GM19193 (cell line): Measurements from ENCODE around the gene TNFSF8.

Source experiments
- POLR2A ChIP-seq: IDR thresholded peaks from 4 replicates; pipeline ENCODE4 v1.6.1; 2011; ENCODE audit not compliant: insufficient read depth, insufficient read length; ENCODE audit errors: extremely low read depth

Gene TNFSF8

DNA sequence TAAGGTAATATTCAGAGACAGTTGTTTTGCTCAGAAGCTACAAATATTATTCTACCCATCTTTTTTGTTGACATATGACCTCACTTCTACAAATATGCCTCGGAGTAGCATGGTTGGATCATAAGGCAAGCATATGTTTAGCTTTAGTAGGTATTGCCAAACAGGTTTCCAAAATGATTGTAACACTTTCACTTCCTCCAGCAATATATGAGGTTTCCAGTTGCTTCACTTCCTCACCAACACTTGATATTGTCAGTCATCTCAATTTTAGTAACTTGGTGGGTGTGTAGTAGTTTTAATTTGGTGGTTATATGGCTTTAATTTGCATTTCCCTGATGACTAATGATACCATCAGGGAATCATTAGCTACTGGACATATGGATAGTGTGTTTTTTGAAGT, 46.7 kb downstream of the TNFSF8 start:
- TF ChIP-seq POLR2A: no peak

DNA sequence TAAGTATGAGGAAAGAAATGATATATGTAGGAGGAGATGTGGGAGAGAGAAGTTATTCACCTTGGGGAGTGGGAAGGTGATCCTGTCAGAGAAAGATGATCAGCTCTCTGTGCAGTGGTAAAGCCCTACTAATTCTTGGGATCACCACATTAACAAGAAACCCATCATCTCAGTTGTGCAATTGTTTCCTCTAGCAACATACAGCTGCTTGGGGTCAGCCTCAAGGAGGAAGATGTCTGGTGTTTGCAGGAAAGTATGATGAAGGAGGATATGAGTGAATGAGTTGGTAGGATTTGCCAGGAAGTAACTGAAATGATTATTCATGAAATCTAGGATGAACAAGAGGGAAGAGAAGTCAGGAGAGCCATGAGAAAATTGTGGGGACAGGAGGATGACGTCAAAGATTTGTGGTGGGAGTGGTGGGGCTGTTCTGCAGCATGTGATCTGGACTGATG, 50.1 kb downstream of the TNFSF8 start:
- TF ChIP-seq POLR2A: no peak

DNA sequence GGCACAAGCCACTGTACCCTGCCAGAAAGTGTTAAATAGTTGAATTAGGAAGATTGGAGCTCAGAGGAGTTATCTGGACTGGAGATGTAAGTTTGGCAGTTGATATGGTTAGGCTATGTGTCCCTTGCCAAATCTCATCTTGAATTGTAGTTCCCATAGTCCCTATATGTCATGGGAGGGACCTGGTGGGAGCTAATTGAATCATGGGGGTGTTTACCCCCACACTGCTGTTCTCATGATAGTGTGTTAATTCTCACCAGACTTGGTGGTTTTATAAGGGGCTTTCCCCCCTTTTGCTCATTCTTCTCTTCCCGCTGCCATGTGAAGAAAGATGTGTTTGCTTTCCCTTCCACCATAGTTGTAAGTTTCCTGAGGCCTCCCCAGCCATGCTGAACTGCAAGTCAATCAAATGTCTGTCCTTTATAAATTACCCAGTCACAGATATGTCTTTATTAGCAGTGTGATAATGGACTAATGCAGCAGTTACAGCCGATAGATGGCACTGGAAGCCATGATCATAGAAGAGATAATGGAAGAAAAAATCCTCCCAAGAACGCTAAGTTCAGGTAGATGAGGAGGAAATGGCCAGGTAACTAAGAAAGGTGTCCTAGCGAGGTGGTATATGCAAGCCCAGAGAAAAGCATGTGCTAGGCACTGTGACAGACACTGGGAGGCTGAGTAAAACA, 51.4 kb downstream of the TNFSF8 start:
- TF ChIP-seq POLR2A: no peak

DNA sequence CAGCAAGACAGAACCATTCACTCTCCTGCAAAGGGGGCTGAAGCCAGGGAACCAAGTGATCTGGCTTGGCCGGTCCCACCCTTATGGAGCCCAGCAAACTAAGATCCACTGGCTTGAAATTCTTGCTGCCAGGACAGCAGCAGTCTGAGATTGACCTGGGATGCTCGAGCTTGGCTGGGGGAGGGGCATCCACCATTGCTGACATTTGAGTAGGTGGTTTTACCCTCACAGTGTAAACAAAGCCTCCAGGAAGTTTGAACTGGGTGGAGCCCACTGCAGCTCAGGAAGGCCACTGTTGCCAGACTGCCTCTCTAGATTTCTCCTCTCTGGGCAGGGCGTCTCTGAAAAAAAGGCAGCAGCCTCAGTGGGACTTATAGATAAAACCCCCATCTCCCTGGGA, 60.5 kb downstream of the TNFSF8 start:
- no peak for TF ChIP-seq POLR2A

DNA sequence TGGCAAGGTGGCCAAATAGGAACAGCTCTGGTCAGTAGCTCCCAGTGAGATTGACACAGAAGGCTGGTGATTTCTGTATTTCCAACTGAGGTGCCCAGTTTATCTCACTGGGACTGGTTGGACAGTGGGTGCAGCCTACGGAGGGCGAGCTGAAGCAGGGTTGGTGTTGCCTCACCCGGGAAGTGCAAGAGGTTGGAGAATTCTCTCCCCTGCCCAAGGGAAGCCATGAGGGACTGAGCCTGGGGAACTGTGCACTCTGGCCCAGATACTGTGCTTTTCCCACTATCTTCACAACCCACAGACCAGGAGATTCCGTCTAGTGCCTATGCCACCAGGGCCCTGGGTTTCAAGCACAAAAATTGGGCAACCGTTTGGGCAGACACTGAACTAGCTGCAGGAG, 61.0 kb downstream of the TNFSF8 start:
- no peak for TF ChIP-seq POLR2A

DNA sequence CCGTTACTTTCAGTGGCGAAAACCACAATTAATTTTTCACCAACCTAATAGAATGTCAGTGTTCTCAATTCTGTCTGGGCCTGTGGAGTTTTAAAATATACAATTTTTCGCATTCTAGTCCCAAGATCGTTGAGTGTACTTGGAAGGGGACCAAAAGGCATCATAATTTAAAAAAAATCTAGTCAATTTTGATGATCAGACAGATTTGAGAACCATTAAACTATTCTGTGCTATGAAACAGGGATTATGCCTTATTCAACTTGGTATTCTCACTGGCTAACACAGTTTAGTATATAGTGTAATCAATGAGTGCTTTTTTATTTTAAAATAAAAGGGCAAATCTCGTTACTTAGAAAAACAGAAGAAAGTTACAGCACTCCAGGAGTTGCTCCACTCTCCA, 63.1 kb downstream of the TNFSF8 start:
- no peak for TF ChIP-seq POLR2A

DNA sequence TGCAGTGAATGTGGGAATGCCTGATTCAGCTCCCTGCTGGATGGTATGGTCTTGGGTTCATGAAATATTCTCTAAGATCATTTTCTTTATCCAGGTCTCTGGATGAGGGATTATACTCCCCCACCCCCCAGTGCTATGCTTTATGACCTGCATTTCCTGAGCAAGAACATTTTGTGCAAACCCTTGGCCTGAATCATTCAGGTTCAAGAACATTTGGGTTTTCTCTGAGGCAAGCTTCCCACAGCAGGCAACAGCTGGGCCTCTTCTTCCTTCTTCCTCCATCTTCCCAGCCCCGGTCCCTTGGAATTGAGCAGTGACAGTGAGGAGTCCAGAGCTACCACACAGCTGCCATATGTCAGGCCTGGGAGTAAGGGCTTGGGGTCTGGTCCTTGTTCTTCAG, 65.9 kb downstream of the TNFSF8 start:
- TF ChIP-seq POLR2A: no peak

DNA sequence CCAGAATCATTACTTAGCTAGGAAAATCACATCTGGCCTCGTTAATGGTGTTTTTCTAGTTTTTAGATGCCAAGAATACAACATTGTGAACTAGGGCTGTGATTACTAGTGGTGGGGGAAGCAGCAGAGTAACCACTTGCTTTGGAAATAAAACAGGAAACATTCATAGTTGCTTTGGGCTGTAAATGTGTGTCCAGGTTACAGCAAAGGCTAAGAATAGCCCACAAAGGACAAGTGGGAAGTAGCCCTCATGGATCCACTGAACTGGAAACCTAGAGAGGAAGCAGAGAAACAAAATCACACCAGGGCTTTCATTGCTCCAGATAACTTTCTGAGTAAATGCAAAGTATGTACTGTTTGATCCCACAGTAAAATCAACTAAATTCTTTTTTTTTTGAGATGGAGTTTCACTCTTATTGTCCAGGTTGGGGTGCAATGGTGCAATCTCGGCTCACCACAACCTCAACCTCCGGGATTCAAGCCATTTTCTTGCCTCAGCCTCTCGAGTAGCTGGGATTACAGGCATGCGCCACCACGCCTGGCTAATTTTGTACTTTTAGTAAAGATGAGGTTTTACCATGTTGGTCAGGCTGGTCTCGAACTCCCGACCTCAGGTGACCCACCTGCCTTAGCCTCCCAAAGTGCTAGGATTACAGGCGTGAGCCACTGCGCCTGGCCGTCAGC, 68.3 kb downstream of the TNFSF8 start:
- no peak for TF ChIP-seq POLR2A

DNA sequence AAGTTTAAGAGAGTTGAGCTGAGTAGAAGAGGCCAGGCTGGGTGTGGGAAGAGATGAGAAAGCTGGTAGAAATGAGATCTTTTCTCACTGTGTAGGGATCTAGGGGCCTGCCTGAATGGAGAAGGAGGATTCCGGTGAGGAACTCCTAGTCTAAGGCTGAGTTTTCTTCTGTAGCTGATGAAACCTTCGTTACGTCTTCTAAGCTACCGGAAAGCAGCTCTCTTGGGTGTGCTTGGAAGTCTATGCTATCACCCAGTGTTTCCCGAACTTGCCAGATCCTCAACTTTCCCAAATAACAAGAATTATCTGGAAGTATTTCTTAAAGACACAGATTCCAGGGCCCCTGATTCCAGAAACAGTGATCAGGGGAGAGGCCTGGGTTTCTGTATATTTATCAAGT, 69.1 kb downstream of the TNFSF8 start:
- TF ChIP-seq POLR2A: no peak

DNA sequence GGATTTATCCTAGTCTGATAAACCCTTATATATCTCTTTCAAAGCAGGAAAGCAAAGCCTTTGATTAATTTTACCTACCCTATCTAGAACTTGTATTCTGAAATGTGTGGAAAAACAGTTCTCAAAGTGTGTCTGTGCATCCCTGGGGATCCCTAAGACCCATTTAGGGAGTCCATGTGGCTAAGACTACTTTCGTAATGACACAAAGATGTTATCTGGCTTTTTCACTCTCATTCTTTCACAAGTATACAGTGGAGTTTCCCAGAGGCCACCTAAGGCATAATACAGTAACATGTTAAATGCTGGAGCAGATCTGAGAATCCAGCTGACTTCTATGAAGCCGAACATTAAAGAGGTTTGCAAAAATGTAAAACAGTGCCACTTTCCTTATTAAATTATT, 70.2 kb downstream of the TNFSF8 start:
- no peak for TF ChIP-seq POLR2A

DNA sequence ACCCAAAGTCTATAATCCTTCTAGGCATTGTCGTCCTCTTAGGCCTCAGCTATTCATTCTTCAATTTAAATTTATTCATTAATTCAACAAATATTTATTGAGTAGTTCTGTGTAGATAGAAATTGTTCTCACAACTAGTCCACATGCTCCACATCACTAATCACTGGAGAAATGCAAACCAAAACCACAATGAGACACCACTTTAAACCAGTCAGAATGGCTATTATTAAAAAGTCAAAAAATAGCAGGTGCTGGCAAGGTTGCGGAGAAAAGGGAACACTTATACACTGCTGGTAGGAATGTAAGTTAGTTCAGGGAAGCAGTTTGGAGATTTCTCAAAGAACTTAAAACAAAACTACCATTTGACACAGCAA, 73.5 kb downstream of the TNFSF8 start:
- no peak for TF ChIP-seq POLR2A

DNA sequence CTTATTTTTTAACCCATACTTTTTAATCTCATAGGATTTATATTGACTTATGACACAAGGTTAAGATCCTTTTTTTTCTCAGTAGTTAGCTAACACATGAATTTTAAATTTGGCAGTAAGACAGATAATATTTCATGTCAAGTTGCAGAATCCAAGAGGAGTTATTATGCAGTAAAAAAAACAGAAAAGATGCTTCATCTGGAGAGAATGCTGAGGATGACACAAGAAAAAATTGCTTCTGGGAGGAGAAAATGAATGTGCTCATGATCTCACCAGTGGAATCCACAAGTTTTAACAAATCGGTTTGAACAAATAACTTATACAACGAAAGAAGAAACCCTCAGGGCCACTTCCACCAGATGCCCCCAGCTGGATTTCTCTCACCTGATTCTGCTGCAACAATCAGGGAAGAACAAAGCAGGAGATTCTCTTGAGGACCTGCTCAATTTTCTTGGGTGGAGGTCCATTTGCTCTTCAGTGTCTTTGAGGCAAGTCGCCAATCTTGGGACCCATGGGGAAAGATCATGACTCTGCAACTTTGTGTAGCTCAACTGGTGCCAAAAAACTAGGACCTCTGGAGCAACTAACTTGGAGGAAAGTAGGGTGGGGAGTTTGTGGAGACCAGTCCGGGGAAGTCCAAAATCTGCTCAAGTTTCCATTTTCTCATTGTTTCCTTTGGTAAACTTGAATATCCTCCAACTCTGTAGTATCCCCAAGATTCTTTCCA, 74.0 kb downstream of the TNFSF8 start:
- no peak for TF ChIP-seq POLR2A

DNA sequence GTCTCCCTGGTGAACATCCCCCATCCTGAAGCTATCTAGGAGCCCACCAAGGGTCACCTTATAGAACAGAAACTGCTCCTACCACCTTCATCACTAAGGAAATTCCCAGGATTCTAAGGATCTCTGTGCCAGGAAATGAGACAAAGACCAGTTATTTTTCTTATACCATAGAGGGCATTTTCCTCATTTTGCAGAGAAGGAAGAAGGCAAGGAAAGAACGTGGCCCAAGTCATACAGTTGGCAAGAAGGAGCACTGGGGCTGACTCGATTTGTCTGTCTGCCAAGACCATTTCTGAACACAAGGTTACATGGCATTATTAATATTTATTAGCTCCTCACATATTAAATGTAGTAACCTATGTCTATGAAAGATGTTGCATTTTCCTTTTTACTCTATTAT, 74.9 kb downstream of the TNFSF8 start:
- no peak for TF ChIP-seq POLR2A

DNA sequence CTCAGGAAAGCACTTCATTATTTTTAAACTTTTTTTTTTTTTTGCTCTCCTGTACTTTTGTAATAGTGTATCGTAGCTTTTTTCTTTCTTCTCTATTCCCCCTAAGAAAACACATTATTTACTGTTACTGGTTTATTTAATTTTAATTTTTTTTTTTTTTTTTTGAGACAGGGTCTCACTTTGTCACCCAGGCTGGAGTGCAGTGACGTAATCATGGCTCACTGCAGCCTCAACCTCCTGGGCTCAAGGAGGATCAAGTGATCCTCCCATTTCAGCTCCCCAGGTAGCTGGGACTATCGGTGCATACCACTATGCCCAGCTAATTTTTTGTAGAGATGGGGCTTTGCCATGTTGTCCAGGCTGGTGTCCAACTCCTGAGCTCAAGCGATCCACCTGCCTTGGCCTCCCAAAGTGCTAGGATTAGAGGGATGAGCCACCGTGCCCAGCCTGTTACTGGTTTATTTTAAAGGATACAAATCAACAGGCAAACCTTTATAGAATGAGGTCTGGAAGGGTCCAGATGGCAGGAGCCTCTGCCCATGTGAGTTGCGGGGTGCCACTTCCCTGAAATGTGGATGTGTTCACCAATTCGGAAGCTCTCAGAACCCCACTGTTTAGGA, 75.5 kb downstream of the TNFSF8 start:
- TF ChIP-seq POLR2A: no peak

DNA sequence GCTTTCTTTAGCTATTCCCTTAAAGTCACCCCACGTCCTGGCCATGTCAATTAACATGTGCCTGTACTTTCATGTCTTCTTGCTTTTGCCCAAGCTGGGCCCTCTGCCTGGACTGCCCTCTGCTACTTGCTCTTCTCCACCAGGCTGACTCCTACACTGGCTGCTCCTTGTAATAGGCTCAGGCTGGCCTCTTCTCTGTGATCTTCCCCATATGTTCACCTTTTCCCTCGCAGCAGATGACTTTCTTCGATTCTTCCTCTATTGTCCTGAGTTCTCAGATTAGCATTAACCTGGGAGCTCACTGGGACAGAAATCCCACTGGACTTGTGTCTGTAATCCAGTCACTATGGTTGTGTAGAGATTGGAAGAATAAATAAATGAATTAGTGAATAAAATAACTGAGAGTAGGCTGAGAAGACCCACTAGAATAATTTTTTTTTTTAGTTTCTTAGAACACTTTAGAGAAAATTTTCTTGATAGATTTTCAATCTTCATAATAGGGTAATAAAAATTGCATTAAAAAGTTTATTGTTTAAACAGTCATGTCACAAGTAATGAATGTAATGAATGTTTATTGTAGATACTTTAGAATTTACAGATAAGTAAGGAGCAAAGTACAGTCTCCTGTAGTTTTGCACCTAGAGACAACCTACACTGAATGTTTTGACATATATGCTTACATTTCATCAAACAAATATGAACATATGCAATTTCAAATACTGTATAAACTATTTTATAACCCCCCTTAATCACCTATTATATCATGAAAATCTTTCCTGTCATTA, 77.1 kb downstream of the TNFSF8 start:
- TF ChIP-seq POLR2A: no peak
